Subcutaneous preadipocyte (primary cell): ENCODE data around the gene SCMH1. TPM values are rescaled to one million over a fixed set of nuclear protein-coding genes. Genes with fewer than 3 reads are reported as not detected.

Experiments
- total RNA-seq: library from RNA; depleted of rRNA; stranded (reverse); fragments of >200 nt; gene quantifications from 2 replicates; pipeline ENCODE4 v1.2.3, GENCODE V29; 2012

Gene SCMH1
- 10.3 and 16.6 TPM in 2 replicates for total RNA-seq

GRCh38 chr1:41241749-41242341 is at the start of gene SCMH1:
Gene SCMH1, minus strand, starts transcription at chr1:41242306. Its CDS starts 56,173 bp downstream, at chr1:41186133.

GRCh38 chr1:41021526-41022308 is 220.4 kb downstream of the SCMH1 start, which contains the start of gene SLFNL1:
Gene SLFNL1, minus strand, starts transcription at chr1:41021725. Its CDS starts 1,065 bp downstream, at chr1:41020660.

GRCh38 chr1:40979241-40980067 is 262.7 kb downstream of the SCMH1 start, which contains the start of gene CTPS1:
Gene CTPS1, plus strand, starts transcription at chr1:40979696. Its CDS starts 3,595 bp downstream, at chr1:40983291.

Other genes starting within 250 kb of the SCMH1 start
- under 0.01 and 0.20 TPM in 2 replicates for gene SLFNL1, start 220.6 kb downstream of the SCMH1 start, total RNA-seq
- gene FOXO6, start 119.1 kb upstream of the SCMH1 start, total RNA-seq = under 0.01 TPM in 1 of 2 replicates, not detected in the other
- gene EDN2, start 242.4 kb upstream of the SCMH1 start, total RNA-seq = not detected in 2 replicates